Measurements from ENCODE around the gene PDXP. TPM values are rescaled to one million over a fixed set of nuclear protein-coding genes. Genes with fewer than 3 reads are reported as not detected.

PDXP gene
- total and polyA plus RNA-seq, 4 donors = 23.4 to 42.2 (median 28.5) TPM

DNA sequence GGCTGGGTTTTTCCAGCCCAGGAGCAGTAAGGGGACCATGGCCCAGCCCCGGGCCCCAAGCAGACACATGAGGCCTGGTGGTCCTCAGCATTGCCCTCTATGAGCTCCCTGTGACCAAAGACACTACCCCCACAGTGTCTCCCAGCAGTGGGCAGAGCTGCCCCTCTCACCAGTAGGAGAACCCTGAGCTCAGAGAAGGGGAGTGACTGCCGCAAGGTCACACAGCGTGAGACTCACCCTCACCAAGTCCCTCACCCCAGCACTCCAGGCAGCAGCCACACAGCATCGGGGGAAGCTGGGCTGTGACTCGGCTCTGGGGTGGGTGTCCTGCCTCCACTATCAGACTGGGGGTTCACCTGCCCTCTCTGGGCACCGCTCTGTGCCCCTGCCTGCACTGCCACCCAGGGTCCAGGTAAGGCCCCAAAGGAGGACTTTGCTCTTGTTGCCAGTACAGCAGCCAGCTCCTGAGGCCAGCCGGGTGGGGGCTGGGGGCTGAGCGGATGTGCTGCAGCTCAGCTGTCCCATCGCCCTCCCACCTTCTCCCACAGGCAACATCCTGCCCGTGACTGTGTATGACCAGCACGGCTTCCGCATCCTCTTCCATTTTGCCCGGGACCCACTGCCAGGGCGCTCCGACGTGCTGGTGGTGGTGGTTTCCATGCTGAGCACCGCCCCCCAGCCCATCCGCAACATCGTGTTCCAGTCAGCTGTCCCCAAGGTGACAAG lies 26.9 kb upstream of the PDXP start:
- TF ChIP-seq JUND (IDR thresholded peaks at IDR 0.05) (no peak), YY1 (IDR thresholded peaks at IDR 0.05) (no peak), SP1 (IDR thresholded peaks at IDR 0.05) (peak; percentile 67), FOXA1 (IDR thresholded peaks at IDR 0.05) (no peak), RXRA (IDR thresholded peaks at IDR 0.05) (peak; percentile 21 to 44), HNF4G (IDR thresholded peaks at IDR 0.05) (peak; percentile 47), ATF3 (IDR thresholded peaks at IDR 0.05) (no peak), HNF4A (conservative IDR thresholded peaks at IDR 0.05) (peak; percentile 79 to 83), GABPA (IDR thresholded peaks at IDR 0.05 in 1 of 2, conservative IDR thresholded peaks at IDR 0.05 in 1 of 2) (no peak), REST (IDR thresholded peaks at IDR 0.05) (no peak)
- H3K4me1 ChIP-seq (ENCODE audit: control insufficient read depth in 4 of 4, insufficient read depth in 4 of 4, low read length in 3 of 4) = peaks cover 7 to 59% (median 45%) of the 10 kb centered on the region in 4 donors
- H3K36me3 ChIP-seq (ENCODE audit: control insufficient read depth in 4 of 4, insufficient read depth in 3 of 4, low read depth in 1 of 4, low read length in 3 of 4) = peaks cover 0 to 10% (median 3%) of the 10 kb centered on the region in 4 donors
- no peaks in the 10 kb centered on the region for H3K9me3 ChIP-seq (ENCODE audit: control insufficient read depth in 4 of 4, low read length in 3 of 4)
- H3K27ac ChIP-seq (ENCODE audit: low read depth in 1 of 2, low read length in 2 of 2) = peak overlapping the region; percentile 73 to 80
- WGBS = 70% methylated on average over 19 of the region's 19 CpGs
- no peak overlapping the region for H3K9ac ChIP-seq (ENCODE audit: low read depth in 1 of 2, low read length in 2 of 2)
- H3K4me3 ChIP-seq (ENCODE audit: low read depth in 1 of 3, low read length in 3 of 3) = no peak overlapping the region
- no peak for DNase-seq (ENCODE audit: low spot score)
- no peaks in the 10 kb centered on the region for H3K27me3 ChIP-seq (ENCODE audit: control insufficient read depth in 4 of 4, insufficient read depth in 4 of 4, low read length in 3 of 4)

- peak overlapping the region; percentile 80 to 84 for H3K27ac ChIP-seq (ENCODE audit: low read depth in 1 of 2, low read length in 2 of 2)
- H3K36me3 ChIP-seq (ENCODE audit: control insufficient read depth in 4 of 4, insufficient read depth in 3 of 4, low read depth in 1 of 4, low read length in 3 of 4) = peaks cover 0 to 10% (median 3%) of the 10 kb centered on the region in 4 donors
- no peak overlapping the region for H3K9ac ChIP-seq (ENCODE audit: low read depth in 1 of 2, low read length in 2 of 2)
- H3K4me1 ChIP-seq (ENCODE audit: control insufficient read depth in 4 of 4, insufficient read depth in 4 of 4, low read length in 3 of 4) = peaks cover 7 to 51% (median 37%) of the 10 kb centered on the region in 4 donors
- no peak for DNase-seq (ENCODE audit: low spot score)
- no peaks in the 10 kb centered on the region for H3K9me3 ChIP-seq (ENCODE audit: control insufficient read depth in 4 of 4, low read length in 3 of 4)
- H3K27me3 ChIP-seq (ENCODE audit: control insufficient read depth in 4 of 4, insufficient read depth in 4 of 4, low read length in 3 of 4) = no peaks in the 10 kb centered on the region
- 83% methylated on average over 14 of the region's 14 CpGs for WGBS
- no peak overlapping the region for H3K4me3 ChIP-seq (ENCODE audit: low read depth in 1 of 3, low read length in 3 of 3)
- TF ChIP-seq, protein P1, sequence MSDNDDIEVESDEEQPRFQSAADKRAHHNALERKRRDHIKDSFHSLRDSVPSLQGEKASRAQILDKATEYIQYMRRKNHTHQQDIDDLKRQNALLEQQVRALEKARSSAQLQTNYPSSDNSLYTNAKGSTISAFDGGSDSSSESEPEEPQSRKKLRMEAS (IDR thresholded peaks at IDR 0.05) = no peak
- TF ChIP-seq EGR1 (IDR thresholded peaks at IDR 0.05; ENCODE audit: low read depth in 2 of 2) (no peak), RXRA (IDR thresholded peaks at IDR 0.05) (no peak), SP1 (IDR thresholded peaks at IDR 0.05) (no peak), ATF3 (IDR thresholded peaks at IDR 0.05) (no peak), CTCF (IDR thresholded peaks at IDR 0.05; ENCODE audit: low read depth, low read length, missing input control) (no peak), NR2F2 (IDR thresholded peaks at IDR 0.05) (no peak), FOXA1 (IDR thresholded peaks at IDR 0.05) (no peak), REST (IDR thresholded peaks at IDR 0.05) (no peak), FOXA2 (IDR thresholded peaks at IDR 0.05) (no peak), HNF4A (conservative IDR thresholded peaks at IDR 0.05) (no peak), GABPA (IDR thresholded peaks at IDR 0.05 in 1 of 2, conservative IDR thresholded peaks at IDR 0.05 in 1 of 2) (no peak), RAD21 (IDR thresholded peaks at IDR 0.05) (no peak)
- TF ChIP-seq, protein P2, sequence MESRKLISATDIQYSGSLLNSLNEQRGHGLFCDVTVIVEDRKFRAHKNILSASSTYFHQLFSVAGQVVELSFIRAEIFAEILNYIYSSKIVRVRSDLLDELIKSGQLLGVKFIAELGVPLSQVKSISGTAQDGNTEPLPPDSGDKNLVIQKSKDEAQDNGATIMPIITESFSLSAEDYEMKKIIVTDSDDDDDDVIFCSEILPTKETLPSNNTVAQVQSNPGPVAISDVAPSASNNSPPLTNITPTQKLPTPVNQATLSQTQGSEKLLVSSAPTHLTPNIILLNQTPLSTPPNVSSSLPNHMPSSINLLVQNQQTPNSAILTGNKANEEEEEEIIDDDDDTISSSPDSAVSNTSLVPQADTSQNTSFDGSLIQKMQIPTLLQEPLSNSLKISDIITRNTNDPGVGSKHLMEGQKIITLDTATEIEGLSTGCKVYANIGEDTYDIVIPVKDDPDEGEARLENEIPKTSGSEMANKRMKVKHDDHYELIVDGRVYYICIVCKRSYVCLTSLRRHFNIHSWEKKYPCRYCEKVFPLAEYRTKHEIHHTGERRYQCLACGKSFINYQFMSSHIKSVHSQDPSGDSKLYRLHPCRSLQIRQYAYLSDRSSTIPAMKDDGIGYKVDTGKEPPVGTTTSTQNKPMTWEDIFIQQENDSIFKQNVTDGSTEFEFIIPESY (IDR thresholded peaks at IDR 0.05) = no peak
Measured at GRCh38 chr22:37632174-37633088, 26.1 kb upstream of the PDXP start.

Measured in liver (tissue), 9 donors.